ENCODE measurements around the gene CTXN1. TPM values are rescaled to one million over a fixed set of nuclear protein-coding genes. Genes with fewer than 3 reads are reported as not detected.

CTXN1 gene
- total RNA-seq, 2 experiments from 2014 or later = 1.0 TPM; not detected in 1

DNA sequence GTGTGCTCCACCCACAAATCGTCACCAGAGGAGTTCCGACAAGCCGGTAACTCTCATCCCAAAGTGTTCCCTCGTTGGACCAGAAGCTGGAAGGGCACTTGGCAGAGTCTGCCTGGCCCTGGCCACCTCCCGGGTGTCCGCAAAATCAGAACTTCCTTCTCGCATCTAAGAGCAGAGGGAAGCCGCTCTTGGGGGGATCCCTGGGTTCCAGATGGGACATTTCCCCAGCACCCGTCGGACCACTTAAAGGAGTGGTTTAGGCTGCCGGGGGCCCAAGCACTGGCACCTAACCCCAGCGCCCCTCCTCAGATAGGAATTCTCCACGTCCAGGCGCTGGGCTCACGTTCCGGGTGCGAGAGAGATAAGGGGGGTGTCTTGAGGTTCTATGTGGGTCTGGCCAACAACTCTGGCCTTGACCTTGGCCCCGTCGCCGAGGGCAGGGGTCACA lies 23.1 kb downstream of the CTXN1 start:
- peaks cover 22% of the 10 kb centered on the region for H3K79me2 ChIP-seq (ENCODE audit: insufficient read depth, low read depth, low read length)
- no peak for DNase-seq (ENCODE audit: low spot score)
- intact Hi-C loops (cut with micrococcal nuclease; ENCODE audit: unreplicated experiment) = no loop called here
- peak overlapping the region; percentile 100 for H3K4me2 ChIP-seq (ENCODE audit: low read length)
- peak overlapping the region; percentile 6 for H3K27ac ChIP-seq (ENCODE audit: low read depth, low read length, poor library complexity, severe bottlenecking)
- BruUV-seq (replicated peaks) = TSS peak; percentile 82
- POLR2A ChIA-PET = interaction anchor here (0.8 kb wide), 1 partner anchor 10 kb away, joined by 3 read pairs; no protein-coding TSS in a partner anchor
- H3K9me2 ChIP-seq (ENCODE audit: insufficient read depth, low read length) = no peaks in the 10 kb centered on the region
- peak overlapping the region; percentile 75; the same call in 1 of the 2 replicates for H2AFZ ChIP-seq (ENCODE audit: low read length)
- H3K9me3 ChIP-seq (ENCODE audit: low read length) = no peaks in the 10 kb centered on the region
- peaks cover 13% of the 10 kb centered on the region; the same call in 1 of the 2 replicates for H3K36me3 ChIP-seq (ENCODE audit: insufficient read depth, low read length)
- TF ChIP-seq, protein P1, sequence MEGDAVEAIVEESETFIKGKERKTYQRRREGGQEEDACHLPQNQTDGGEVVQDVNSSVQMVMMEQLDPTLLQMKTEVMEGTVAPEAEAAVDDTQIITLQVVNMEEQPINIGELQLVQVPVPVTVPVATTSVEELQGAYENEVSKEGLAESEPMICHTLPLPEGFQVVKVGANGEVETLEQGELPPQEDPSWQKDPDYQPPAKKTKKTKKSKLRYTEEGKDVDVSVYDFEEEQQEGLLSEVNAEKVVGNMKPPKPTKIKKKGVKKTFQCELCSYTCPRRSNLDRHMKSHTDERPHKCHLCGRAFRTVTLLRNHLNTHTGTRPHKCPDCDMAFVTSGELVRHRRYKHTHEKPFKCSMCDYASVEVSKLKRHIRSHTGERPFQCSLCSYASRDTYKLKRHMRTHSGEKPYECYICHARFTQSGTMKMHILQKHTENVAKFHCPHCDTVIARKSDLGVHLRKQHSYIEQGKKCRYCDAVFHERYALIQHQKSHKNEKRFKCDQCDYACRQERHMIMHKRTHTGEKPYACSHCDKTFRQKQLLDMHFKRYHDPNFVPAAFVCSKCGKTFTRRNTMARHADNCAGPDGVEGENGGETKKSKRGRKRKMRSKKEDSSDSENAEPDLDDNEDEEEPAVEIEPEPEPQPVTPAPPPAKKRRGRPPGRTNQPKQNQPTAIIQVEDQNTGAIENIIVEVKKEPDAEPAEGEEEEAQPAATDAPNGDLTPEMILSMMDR (conservative IDR thresholded peaks at IDR 0.05; ENCODE audit: low read length) = no peak
- TF ChIP-seq EZH2phosphoT487 (IDR thresholded peaks at IDR 0.05; ENCODE audit: borderline replicate concordance, low read depth, low read length) = no peak
- peaks cover 19% of the 10 kb centered on the region for H3K4me1 ChIP-seq (ENCODE audit: insufficient read depth, low read length, poor library complexity, severe bottlenecking)
- 0 out of 2 replicates have a peak, but pooled peaks cover 9% of the 10 kb centered on the region for H4K20me1 ChIP-seq (ENCODE audit: insufficient read depth, low read length)
- CTCF ChIA-PET (ENCODE audit: unreplicated experiment) = no interaction called here
- H3K4me3 ChIP-seq (ENCODE audit: low read depth, low read length, poor library complexity, severe bottlenecking) = peak overlapping the region; percentile 74

DNA sequence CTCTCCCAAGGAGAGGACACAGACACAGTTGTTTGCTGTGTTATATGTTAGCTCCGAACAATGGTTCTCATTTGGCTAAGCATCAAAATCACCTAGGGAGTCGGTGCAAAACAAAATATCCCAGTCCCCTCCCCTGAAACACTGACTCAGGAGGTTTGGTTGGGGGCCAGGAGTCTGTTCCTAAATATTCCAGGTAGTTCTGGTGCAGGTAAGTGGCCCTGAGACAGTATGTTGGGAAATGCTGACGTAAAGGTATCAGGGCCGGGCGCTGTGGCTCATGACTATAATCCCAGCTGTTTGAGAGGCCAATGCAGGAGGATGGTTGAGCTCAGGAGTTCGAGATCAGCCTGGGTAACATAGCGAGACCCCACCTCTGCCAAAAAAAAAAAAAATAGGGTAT lies 24.6 kb downstream of the CTXN1 start:
- H3K79me2 ChIP-seq (ENCODE audit: insufficient read depth, low read depth, low read length) = peaks cover 22% of the 10 kb centered on the region
- H3K4me1 ChIP-seq (ENCODE audit: insufficient read depth, low read length, poor library complexity, severe bottlenecking) = peaks cover 19% of the 10 kb centered on the region
- H3K4me3 ChIP-seq (ENCODE audit: low read depth, low read length, poor library complexity, severe bottlenecking) = no peak overlapping the region
- H4K20me1 ChIP-seq (ENCODE audit: insufficient read depth, low read length) = 0 out of 2 replicates have a peak, but pooled peaks cover 9% of the 10 kb centered on the region
- intact Hi-C loops (cut with micrococcal nuclease; ENCODE audit: unreplicated experiment) = no loop called here
- no peaks in the 10 kb centered on the region for H3K9me3 ChIP-seq (ENCODE audit: low read length)
- no peak overlapping the region for H3K27ac ChIP-seq (ENCODE audit: low read depth, low read length, poor library complexity, severe bottlenecking)
- no peak for TF ChIP-seq EZH2phosphoT487 (IDR thresholded peaks at IDR 0.05; ENCODE audit: borderline replicate concordance, low read depth, low read length)
- TF ChIP-seq, protein P1 (conservative IDR thresholded peaks at IDR 0.05; ENCODE audit: low read length) = no peak
- BruUV-seq (replicated peaks) = no TSS peak
- ChIA-PET CTCF (ENCODE audit: unreplicated experiment) (no interaction called here), POLR2A (interaction anchor here (0.6 to 1.6 kb wide), 2 partner anchors 296 to 681 kb away, joined by 4 to 5 read pairs; no protein-coding TSS in a partner anchor)
- no peak overlapping the region for H2AFZ ChIP-seq (ENCODE audit: low read length)
- DNase-seq (ENCODE audit: low spot score) = no peak
- no peaks in the 10 kb centered on the region for H3K9me2 ChIP-seq (ENCODE audit: insufficient read depth, low read length)
- no peak overlapping the region for H3K4me2 ChIP-seq (ENCODE audit: low read length)
- H3K36me3 ChIP-seq (ENCODE audit: insufficient read depth, low read length) = peaks cover 8% of the 10 kb centered on the region; the same call in 1 of the 2 replicates

DNA sequence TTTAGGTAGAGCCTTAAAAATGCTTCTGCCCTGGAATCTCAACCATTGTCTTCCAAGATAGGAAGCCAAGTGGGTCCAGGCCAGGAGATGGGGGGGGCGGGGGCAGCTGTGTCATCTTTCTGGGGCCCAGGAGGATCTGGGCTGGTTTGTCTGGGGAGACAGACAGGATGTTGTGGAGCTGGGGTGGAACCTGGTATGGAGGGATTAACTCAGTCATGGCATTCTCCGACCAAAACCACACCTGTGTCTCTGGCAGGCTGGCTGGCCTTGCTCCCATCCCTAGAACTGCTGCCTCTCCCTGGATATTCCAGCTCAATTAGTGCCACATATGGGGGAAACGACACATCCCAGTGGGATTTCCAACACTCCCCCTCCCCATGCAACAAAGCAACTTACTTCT lies 25.0 kb downstream of the CTXN1 start:
- no TSS peak for BruUV-seq (replicated peaks)
- TF ChIP-seq, protein P1 (conservative IDR thresholded peaks at IDR 0.05; ENCODE audit: low read length) = no peak
- TF ChIP-seq EZH2phosphoT487 (IDR thresholded peaks at IDR 0.05; ENCODE audit: borderline replicate concordance, low read depth, low read length) = no peak
- Histone ChIP-seq H3K9me2 (ENCODE audit: insufficient read depth, low read length) (no peaks in the 10 kb centered on the region), H3K4me1 (ENCODE audit: insufficient read depth, low read length, poor library complexity, severe bottlenecking) (peaks cover 19% of the 10 kb centered on the region), H3K4me2 (ENCODE audit: low read length) (no peak overlapping the region), H3K36me3 (ENCODE audit: insufficient read depth, low read length) (peaks cover 4% of the 10 kb centered on the region; the same call in 1 of the 2 replicates), H2AFZ (ENCODE audit: low read length) (no peak overlapping the region), H3K27ac (ENCODE audit: low read depth, low read length, poor library complexity, severe bottlenecking) (no peak overlapping the region), H3K9me3 (ENCODE audit: low read length) (no peaks in the 10 kb centered on the region), H3K79me2 (ENCODE audit: insufficient read depth, low read depth, low read length) (peaks cover 19% of the 10 kb centered on the region), H4K20me1 (ENCODE audit: insufficient read depth, low read length) (0 out of 2 replicates have a peak, but pooled peaks cover 9% of the 10 kb centered on the region), H3K4me3 (ENCODE audit: low read depth, low read length, poor library complexity, severe bottlenecking) (no peak overlapping the region)
- no peak for DNase-seq (ENCODE audit: low spot score)
- POLR2A ChIA-PET = interaction anchor here (0.6 to 1.6 kb wide), 2 partner anchors 295 to 681 kb away, joined by 4 to 5 read pairs; no protein-coding TSS in a partner anchor
- intact Hi-C loops (cut with micrococcal nuclease; ENCODE audit: unreplicated experiment) = no loop called here
- CTCF ChIA-PET (ENCODE audit: unreplicated experiment) = no interaction called here

All from OCI-LY7 (cell line).